ENCODE measurements around the gene TBC1D23. TPM values are rescaled to one million over a fixed set of nuclear protein-coding genes. Genes with fewer than 3 reads are reported as not detected.

Gene TBC1D23
- total and polyA plus RNA-seq, 9 of the 15 experiments (the other 6 are each of a cell fraction or from before 2014, with no cell fraction given): 23.4 to 85.8 (median 43.7) TPM

DNA sequence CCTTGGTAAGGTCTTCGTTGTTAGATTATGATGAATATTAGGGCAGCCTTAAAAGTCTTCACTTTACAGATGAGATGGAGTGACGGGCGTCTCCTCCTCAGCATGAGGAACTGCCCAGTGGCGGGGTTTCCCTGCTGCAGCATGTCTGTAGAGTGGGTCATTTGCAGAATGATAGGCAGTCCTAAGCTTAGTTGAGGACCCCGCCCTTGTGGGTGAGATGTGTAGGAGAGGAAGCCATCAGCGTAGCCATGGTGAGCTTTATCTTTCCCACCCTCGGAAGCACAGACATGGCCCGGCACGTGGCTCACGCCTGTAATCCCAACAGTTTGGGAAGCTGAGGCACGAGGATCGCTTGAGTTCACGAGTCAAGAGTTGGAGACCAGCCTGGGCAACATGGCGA, 74.6 kb downstream of the TBC1D23 start (continued):
- TF ChIP-seq, protein P1, sequence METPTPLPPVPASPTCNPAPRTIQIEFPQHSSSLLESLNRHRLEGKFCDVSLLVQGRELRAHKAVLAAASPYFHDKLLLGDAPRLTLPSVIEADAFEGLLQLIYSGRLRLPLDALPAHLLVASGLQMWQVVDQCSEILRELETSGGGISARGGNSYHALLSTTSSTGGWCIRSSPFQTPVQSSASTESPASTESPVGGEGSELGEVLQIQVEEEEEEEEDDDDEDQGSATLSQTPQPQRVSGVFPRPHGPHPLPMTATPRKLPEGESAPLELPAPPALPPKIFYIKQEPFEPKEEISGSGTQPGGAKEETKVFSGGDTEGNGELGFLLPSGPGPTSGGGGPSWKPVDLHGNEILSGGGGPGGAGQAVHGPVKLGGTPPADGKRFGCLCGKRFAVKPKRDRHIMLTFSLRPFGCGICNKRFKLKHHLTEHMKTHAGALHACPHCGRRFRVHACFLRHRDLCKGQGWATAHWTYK (CRISPR knock-in tag; IDR thresholded peaks at IDR 0.05): no peak
- TF ChIP-seq XRCC4 (IDR thresholded peaks at IDR 0.05; ENCODE audit: extremely low read depth, insufficient read depth, insufficient read length) (no peak), NRF1 (conservative IDR thresholded peaks at IDR 0.05 in 1 of 2, IDR thresholded peaks at IDR 0.05 in 1 of 2) (no peak), CREM (IDR thresholded peaks at IDR 0.05; ENCODE audit: low read depth) (no peak), ZC3H4 (CRISPR knock-in tag; IDR thresholded peaks at IDR 0.05; ENCODE audit: borderline replicate concordance) (no peak), NR3C1 (CRISPR knock-in tag; IDR thresholded peaks at IDR 0.05) (no peak), MAZ (CRISPR knock-in tag; conservative IDR thresholded peaks at IDR 0.05 in 1 of 2, IDR thresholded peaks at IDR 0.05 in 1 of 2) (no peak), NCOR1 (IDR thresholded peaks at IDR 0.05) (no peak), PML (IDR thresholded peaks at IDR 0.05; ENCODE audit: low read length) (no peak), ZNF695 (CRISPR knock-in tag; IDR thresholded peaks at IDR 0.05) (no peak), SREBF2 (CRISPR knock-in tag; IDR thresholded peaks at IDR 0.05) (no peak), SIN3B (IDR thresholded peaks at IDR 0.05; ENCODE audit: low read depth) (no peak), NCOA4 (IDR thresholded peaks at IDR 0.05; ENCODE audit: partially characterized antibody) (no peak)
- TF ChIP-seq, protein P2, sequence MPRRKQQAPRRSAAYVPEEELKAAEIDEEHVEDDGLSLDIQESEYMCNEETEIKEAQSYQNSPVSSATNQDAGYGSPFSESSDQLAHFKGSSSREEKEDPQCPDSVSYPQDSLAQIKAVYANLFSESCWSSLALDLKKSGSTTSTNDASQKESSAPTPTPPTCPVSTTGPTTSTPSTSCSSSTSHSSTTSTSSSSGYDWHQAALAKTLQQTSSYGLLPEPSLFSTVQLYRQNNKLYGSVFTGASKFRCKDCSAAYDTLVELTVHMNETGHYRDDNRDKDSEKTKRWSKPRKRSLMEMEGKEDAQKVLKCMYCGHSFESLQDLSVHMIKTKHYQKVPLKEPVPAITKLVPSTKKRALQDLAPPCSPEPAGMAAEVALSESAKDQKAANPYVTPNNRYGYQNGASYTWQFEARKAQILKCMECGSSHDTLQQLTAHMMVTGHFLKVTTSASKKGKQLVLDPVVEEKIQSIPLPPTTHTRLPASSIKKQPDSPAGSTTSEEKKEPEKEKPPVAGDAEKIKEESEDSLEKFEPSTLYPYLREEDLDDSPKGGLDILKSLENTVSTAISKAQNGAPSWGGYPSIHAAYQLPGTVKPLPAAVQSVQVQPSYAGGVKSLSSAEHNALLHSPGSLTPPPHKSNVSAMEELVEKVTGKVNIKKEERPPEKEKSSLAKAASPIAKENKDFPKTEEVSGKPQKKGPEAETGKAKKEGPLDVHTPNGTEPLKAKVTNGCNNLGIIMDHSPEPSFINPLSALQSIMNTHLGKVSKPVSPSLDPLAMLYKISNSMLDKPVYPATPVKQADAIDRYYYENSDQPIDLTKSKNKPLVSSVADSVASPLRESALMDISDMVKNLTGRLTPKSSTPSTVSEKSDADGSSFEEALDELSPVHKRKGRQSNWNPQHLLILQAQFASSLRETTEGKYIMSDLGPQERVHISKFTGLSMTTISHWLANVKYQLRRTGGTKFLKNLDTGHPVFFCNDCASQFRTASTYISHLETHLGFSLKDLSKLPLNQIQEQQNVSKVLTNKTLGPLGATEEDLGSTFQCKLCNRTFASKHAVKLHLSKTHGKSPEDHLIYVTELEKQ (CRISPR knock-in tag; IDR thresholded peaks at IDR 0.05): no peak
- TF ChIP-seq, protein P3, sequence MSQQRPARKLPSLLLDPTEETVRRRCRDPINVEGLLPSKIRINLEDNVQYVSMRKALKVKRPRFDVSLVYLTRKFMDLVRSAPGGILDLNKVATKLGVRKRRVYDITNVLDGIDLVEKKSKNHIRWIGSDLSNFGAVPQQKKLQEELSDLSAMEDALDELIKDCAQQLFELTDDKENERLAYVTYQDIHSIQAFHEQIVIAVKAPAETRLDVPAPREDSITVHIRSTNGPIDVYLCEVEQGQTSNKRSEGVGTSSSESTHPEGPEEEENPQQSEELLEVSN (IDR thresholded peaks at IDR 0.05; ENCODE audit: borderline replicate concordance in 1 of 2, extremely low read depth in 1 of 2, insufficient read depth in 1 of 2, insufficient read length in 1 of 2, low read depth in 1 of 2, low read length in 1 of 2, poor library complexity in 1 of 2, severe bottlenecking in 1 of 2): peak; percentile 86 to 95
- TF ChIP-seq, protein P4, sequence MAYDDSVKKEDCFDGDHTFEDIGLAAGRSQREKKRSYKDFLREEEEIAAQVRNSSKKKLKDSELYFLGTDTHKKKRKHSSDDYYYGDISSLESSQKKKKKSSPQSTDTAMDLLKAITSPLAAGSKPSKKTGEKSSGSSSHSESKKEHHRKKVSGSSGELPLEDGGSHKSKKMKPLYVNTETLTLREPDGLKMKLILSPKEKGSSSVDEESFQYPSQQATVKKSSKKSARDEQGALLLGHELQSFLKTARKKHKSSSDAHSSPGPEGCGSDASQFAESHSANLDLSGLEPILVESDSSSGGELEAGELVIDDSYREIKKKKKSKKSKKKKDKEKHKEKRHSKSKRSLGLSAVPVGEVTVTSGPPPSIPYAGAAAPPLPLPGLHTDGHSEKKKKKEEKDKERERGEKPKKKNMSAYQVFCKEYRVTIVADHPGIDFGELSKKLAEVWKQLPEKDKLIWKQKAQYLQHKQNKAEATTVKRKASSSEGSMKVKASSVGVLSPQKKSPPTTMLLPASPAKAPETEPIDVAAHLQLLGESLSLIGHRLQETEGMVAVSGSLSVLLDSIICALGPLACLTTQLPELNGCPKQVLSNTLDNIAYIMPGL (CRISPR knock-in tag; IDR thresholded peaks at IDR 0.05): no peak
- TF ChIP-seq, protein P5, sequence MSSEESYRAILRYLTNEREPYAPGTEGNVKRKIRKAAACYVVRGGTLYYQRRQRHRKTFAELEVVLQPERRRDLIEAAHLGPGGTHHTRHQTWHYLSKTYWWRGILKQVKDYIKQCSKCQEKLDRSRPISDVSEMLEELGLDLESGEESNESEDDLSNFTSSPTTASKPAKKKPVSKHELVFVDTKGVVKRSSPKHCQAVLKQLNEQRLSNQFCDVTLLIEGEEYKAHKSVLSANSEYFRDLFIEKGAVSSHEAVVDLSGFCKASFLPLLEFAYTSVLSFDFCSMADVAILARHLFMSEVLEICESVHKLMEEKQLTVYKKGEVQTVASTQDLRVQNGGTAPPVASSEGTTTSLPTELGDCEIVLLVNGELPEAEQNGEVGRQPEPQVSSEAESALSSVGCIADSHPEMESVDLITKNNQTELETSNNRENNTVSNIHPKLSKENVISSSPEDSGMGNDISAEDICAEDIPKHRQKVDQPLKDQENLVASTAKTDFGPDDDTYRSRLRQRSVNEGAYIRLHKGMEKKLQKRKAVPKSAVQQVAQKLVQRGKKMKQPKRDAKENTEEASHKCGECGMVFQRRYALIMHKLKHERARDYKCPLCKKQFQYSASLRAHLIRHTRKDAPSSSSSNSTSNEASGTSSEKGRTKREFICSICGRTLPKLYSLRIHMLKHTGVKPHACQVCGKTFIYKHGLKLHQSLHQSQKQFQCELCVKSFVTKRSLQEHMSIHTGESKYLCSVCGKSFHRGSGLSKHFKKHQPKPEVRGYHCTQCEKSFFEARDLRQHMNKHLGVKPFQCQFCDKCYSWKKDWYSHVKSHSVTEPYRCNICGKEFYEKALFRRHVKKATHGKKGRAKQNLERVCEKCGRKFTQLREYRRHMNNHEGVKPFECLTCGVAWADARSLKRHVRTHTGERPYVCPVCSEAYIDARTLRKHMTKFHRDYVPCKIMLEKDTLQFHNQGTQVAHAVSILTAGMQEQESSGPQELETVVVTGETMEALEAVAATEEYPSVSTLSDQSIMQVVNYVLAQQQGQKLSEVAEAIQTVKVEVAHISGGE (CRISPR knock-in tag; IDR thresholded peaks at IDR 0.05): no peak

All from K562 (cell line).